ENCODE results near the gene UXT. TPM values are rescaled to one million over a fixed set of nuclear protein-coding genes. Genes with fewer than 3 reads are reported as not detected.

Gene UXT
- polyA plus RNA-seq, 1 of the 3 experiments (the other 2 are of a cell fraction) = 205 TPM

- TF ChIP-seq CTCF (IDR thresholded peaks at IDR 0.05) (no peak), RXRA (IDR thresholded peaks at IDR 0.05; ENCODE audit: borderline replicate concordance, low read depth) (no peak), USF1 (IDR thresholded peaks at IDR 0.05; ENCODE audit: borderline replicate concordance, low read depth) (no peak), JUND (IDR thresholded peaks at IDR 0.05) (no peak), GATA2 (CRISPR knock-in tag; IDR thresholded peaks at IDR 0.05) (no peak)
These were observed 27.3 kb downstream of the UXT start (continued) for GRCh38 chrX:47631676-47632075.

DNA sequence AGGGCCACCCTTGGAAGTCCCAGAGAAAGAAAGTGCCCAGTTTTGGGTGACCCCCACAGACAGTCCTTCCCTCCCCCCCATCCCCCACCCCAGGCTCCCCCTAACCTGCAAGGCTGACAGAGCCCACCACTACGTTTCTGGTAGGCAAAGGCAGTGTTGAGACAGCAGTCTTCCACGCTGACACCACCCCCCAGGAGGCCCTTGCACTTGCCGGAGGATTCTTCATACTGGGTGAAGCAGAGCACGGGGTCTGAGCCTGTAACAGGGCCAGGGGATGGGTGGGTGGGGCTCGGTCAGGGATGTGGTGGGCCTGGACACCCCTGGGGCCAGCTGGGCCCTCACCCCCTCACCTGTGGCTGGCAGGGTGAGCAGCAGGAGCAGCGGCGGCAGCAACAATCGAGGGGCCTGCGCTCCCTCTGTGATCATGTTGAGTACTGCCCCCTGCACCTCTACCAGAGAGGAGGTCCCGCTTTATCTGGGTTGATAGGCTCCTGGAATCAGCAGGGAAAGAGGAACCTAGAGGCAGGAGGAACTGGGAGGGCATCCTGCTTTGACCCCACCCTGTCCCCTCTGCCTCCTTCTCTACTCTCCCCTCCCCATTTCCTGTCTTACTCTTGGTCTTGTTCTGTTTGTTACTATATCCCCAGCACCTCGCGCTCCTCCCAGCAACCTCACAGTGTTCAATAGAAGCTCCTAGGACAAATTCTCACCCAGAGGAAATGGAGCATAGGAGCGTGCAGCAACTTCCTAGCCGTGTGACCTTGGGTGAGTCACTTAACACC, 29.4 kb downstream of the UXT start, which contains the start of gene CFP:
CFP (minus strand) TSS at position 512 of the 782 bp plus-strand sequence; CDS start at position 426, 86 bp downstream.
- CTCF ChIA-PET = interaction anchor here (0.9 to 2.6 kb wide), 3 partner anchors 12 to 15 kb away, joined by 3 to 14 read pairs (median 3); no protein-coding TSS in a partner anchor
- no peaks in the 10 kb centered on the region for H3F3A ChIP-seq (replicated peaks; ENCODE audit: insufficient read depth)
- H3K9me3 ChIP-seq = no peaks in the 10 kb centered on the region
- H3K9me2 ChIP-seq = no peaks in the 10 kb centered on the region
- H3K4me1 ChIP-seq (ENCODE audit: control insufficient read depth in 1 of 2, insufficient read depth in 2 of 2, low read depth in 1 of 2, low read length in 1 of 2) = no peaks in the 10 kb centered on the region
- peaks cover 6% of the 10 kb centered on the region for H3K27me3 ChIP-seq (ENCODE audit: insufficient read depth)
- no peak within 1 kb of the TSS for H3K27ac ChIP-seq (ENCODE audit: low read depth in 2 of 2, low read length in 1 of 2)
- H4K20me1 ChIP-seq (ENCODE audit: insufficient read depth) = no peaks in the 10 kb centered on the region
- H2AFZ ChIP-seq (ENCODE audit: low read depth) = no peak within 1 kb of the TSS
- H3K9ac ChIP-seq = no peak within 1 kb of the TSS
- no peaks in the 10 kb centered on the region for H3K79me2 ChIP-seq (ENCODE audit: insufficient read depth)
- no peak within 1 kb of the TSS for H3K4me3 ChIP-seq (ENCODE audit: low read depth in 2 of 2, low read length in 1 of 2)
- WGBS (ENCODE audit: low lambda C conversion rate) = 66% methylated on average over 9 of the region's 14 CpGs
- TF ChIP-seq MXI1 (IDR thresholded peaks at IDR 0.05; ENCODE audit: low read depth, low read length) (no peak), NFIC (IDR thresholded peaks at IDR 0.05; ENCODE audit: borderline replicate concordance) (no peak), TAF1 (IDR thresholded peaks at IDR 0.05; ENCODE audit: borderline replicate concordance, low read depth, low read length) (no peak), NRF1 (IDR thresholded peaks at IDR 0.05; ENCODE audit: low read depth, low read length) (no peak), RAD21 (IDR thresholded peaks at IDR 0.05; ENCODE audit: low read length) (no peak), POLR2AphosphoS5 (IDR thresholded peaks at IDR 0.05; ENCODE audit: low read depth, low read length) (no peak), TEAD4 (IDR thresholded peaks at IDR 0.05; ENCODE audit: borderline replicate concordance, insufficient read depth) (no peak), RCOR1 (IDR thresholded peaks at IDR 0.05; ENCODE audit: low read length) (no peak), EP300 (IDR thresholded peaks at IDR 0.05; ENCODE audit: borderline replicate concordance in 1 of 2, low read depth in 1 of 2, low read length in 1 of 2) (no peak), YY1 (IDR thresholded peaks at IDR 0.05; ENCODE audit: low read depth) (no peak), REST (IDR thresholded peaks at IDR 0.05; ENCODE audit: low read depth, low read length) (no peak), IRF3 (IDR thresholded peaks at IDR 0.05; ENCODE audit: low read depth, low read length) (no peak)
- TF ChIP-seq, protein P1, sequence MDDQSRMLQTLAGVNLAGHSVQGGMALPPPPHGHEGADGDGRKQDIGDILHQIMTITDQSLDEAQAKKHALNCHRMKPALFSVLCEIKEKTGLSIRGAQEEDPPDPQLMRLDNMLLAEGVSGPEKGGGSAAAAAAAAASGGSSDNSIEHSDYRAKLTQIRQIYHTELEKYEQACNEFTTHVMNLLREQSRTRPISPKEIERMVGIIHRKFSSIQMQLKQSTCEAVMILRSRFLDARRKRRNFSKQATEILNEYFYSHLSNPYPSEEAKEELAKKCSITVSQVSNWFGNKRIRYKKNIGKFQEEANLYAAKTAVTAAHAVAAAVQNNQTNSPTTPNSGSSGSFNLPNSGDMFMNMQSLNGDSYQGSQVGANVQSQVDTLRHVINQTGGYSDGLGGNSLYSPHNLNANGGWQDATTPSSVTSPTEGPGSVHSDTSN (IDR thresholded peaks at IDR 0.05) = no peak
- TF ChIP-seq, protein P2, sequence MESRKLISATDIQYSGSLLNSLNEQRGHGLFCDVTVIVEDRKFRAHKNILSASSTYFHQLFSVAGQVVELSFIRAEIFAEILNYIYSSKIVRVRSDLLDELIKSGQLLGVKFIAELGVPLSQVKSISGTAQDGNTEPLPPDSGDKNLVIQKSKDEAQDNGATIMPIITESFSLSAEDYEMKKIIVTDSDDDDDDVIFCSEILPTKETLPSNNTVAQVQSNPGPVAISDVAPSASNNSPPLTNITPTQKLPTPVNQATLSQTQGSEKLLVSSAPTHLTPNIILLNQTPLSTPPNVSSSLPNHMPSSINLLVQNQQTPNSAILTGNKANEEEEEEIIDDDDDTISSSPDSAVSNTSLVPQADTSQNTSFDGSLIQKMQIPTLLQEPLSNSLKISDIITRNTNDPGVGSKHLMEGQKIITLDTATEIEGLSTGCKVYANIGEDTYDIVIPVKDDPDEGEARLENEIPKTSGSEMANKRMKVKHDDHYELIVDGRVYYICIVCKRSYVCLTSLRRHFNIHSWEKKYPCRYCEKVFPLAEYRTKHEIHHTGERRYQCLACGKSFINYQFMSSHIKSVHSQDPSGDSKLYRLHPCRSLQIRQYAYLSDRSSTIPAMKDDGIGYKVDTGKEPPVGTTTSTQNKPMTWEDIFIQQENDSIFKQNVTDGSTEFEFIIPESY (IDR thresholded peaks at IDR 0.05; ENCODE audit: borderline replicate concordance, low read depth) = no peak
- TF ChIP-seq, protein P3, sequence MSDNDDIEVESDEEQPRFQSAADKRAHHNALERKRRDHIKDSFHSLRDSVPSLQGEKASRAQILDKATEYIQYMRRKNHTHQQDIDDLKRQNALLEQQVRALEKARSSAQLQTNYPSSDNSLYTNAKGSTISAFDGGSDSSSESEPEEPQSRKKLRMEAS (IDR thresholded peaks at IDR 0.05; ENCODE audit: low read depth) = no peak
- DNase-seq = no peak
- H3K4me2 ChIP-seq = no peak within 1 kb of the TSS
- POLR2A ChIA-PET = no interaction called here
- H3K36me3 ChIP-seq (replicated peaks in 1 of 2; ENCODE audit: control insufficient read depth in 1 of 2, insufficient read depth in 2 of 2, low read length in 1 of 2) = peaks cover 0 to 4% of the 10 kb centered on the region in 2 experiments

All from SK-N-SH (cell line).